ACC112 (cell line): ENCODE results near the gene GOLGA5.
A peak's percentile ranks its signal among the peaks of the same experiment; 100 is the strongest.
"Not testable (repeated sequence)": the region's sequence is repeated elsewhere in the genome, so short reads cannot be mapped to it uniquely, and the experiment has no call there.

Experiments used
- H2AFZ ChIP-seq: fragments of 200-600 bp; sonication (generic); one replicate; pipeline ENCODE4 v1.6.0; 2017; ENCODE audit warnings: antibody characterized with exemption, low read length; ENCODE audit not compliant: unreplicated experiment
- H3K27ac ChIP-seq: fragments of 200-600 bp; sonication (generic); 2 replicates; pipeline ENCODE4 v1.5.1; 2014; ENCODE audit warnings: low read depth, mild to moderate bottlenecking, antibody characterized with exemption, low read length, moderate library complexity
- H3K27me3 ChIP-seq: fragments of 200-600 bp; sonication (generic); 2 replicates; pipeline ENCODE4 v1.6.1; 2014; ENCODE audit warnings: mild to moderate bottlenecking, antibody characterized with exemption, low read length, moderate library complexity, mixed read lengths; ENCODE audit not compliant: insufficient read depth
- H3K36me3 ChIP-seq: fragments of 200-600 bp; sonication (generic); 2 replicates; pipeline ENCODE4 v1.6.1; 2016; ENCODE audit warnings: mild to moderate bottlenecking, antibody characterized with exemption, low read length, moderate library complexity, mixed read lengths; ENCODE audit not compliant: insufficient read depth
- H3K4me1 ChIP-seq: fragments of 200-600 bp; sonication (generic); one replicate; pipeline ENCODE4 v1.6.1; 2016; ENCODE audit warnings: low read length, mixed read lengths; ENCODE audit not compliant: insufficient read depth, unreplicated experiment, control insufficient read depth
- H3K4me3 ChIP-seq: fragments of 200-600 bp; sonication (generic); 2 replicates; pipeline ENCODE4 v1.5.1; 2014; ENCODE audit warnings: mild to moderate bottlenecking, low read depth, low read length
- H3K79me2 ChIP-seq: fragments of 200-600 bp; sonication (generic); one replicate; pipeline ENCODE4 v1.6.0; 2016; ENCODE audit warnings: low read length; ENCODE audit not compliant: control insufficient read depth, unreplicated experiment, insufficient read depth

Gene GOLGA5

GRCh38 chr14:92778868-92779565 lies 15.1 kb upstream of the GOLGA5 start:
- H3K27me3 ChIP-seq, H3K27ac ChIP-seq, H3K79me2 ChIP-seq, H2AFZ ChIP-seq, H3K4me3 ChIP-seq, H3K36me3 ChIP-seq, H3K4me1 ChIP-seq: not testable (repeated sequence)

DNA sequence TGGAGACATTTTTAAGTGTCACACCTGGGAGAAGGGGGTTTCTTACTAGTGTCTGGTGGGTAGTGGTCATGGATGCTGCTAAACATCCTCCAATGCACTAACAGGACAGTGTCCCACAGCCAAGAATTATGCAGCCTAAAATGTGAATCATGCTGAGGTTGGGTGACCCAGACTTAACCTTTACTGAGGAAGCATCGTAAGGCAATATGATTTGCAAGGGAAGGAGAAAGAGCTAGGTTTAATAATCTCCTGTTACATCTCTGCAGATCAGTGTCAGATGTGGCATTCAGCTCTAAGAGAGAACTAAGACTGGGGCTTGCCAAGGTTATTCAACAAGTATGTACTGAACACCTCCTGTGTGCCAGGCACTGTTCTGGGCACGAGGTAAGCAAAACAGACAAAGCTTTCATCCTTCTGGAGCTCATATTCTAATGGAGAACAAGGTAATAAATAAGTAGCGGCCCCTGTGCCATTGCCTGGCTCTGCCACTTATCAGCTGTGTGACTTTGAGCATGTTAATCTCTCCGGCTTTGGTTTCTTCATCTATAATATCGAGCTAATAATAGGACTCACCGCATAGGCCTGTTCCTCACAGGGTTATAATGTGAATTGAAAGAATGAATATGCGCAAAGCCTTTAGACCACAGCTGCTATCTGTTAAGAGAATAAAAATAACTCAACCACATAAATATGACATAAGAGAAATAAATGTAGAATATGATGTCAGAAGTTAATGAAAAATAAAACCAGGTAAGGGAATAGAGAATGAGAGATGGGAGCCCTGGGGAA lies 13.5 kb upstream of the GOLGA5 start:
- H3K27me3 ChIP-seq: no peaks in the 10 kb centered on the region
- H3K4me3 ChIP-seq: no peak overlapping the region
- H3K36me3 ChIP-seq: no peaks in the 10 kb centered on the region
- H3K79me2 ChIP-seq: no peaks in the 10 kb centered on the region
- no peak overlapping the region for H3K27ac ChIP-seq
- no peak overlapping the region for H2AFZ ChIP-seq
- H3K4me1 ChIP-seq: peaks cover 18% of the 10 kb centered on the region

- no peaks in the 10 kb centered on the region for H3K79me2 ChIP-seq
- no peaks in the 10 kb centered on the region for H3K27me3 ChIP-seq
- H3K4me1 ChIP-seq: peaks cover 23% of the 10 kb centered on the region
- H3K36me3 ChIP-seq: no peaks in the 10 kb centered on the region
- no peak overlapping the region for H2AFZ ChIP-seq
- H3K27ac ChIP-seq: no peak overlapping the region
- H3K4me3 ChIP-seq: no peak overlapping the region
These were observed 12.8 kb upstream of the GOLGA5 start for GRCh38 chr14:92781350-92781749.

DNA sequence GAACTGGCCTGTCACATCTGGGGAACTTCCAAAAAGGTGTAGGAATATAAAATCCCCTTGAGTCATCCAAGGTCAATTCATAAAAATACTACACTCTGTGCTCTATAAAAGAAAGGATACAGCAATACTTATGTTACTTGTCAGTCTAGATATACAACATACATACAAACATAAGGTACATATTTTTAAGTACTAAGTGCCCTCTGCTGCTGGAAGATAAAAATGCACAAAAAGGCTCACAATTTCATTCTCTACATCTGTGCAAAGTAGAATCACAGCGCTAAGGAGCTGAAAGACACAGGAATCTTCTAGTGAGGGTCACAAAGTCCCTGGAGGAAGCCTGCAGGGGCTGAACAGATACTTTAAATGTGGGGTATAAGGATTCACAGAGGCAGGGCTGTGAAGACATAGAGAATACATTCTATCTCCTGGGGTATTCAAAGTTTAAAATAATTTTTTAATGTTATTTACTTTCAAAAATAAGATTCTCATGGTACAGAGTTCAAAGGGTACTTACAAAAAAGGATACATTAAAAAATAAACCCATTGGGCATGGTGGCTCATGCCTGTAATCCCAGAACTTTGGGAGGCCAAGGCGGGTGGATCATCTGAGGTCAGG lies 10.2 kb upstream of the GOLGA5 start:
- no peaks in the 10 kb centered on the region; the same call in 1 of the 2 replicates for H3K36me3 ChIP-seq
- no peaks in the 10 kb centered on the region for H3K27me3 ChIP-seq
- peak overlapping the region; percentile 73 for H2AFZ ChIP-seq
- peaks cover 29% of the 10 kb centered on the region for H3K4me1 ChIP-seq
- no peaks in the 10 kb centered on the region for H3K79me2 ChIP-seq
- H3K27ac ChIP-seq: no peak overlapping the region
- no peak overlapping the region for H3K4me3 ChIP-seq

- Histone ChIP-seq H3K4me3 (peak overlapping the region; percentile 66), H3K36me3 (no peaks in the 10 kb centered on the region; the same call in 1 of the 2 replicates), H3K4me1 (peaks cover 21% of the 10 kb centered on the region), H2AFZ (peak overlapping the region; percentile 47), H3K27me3 (no peaks in the 10 kb centered on the region), H3K79me2 (no peaks in the 10 kb centered on the region), H3K27ac (peak overlapping the region; percentile 94)
These were observed 8.3 kb upstream of the GOLGA5 start for GRCh38 chr14:92785667-92786426.

DNA sequence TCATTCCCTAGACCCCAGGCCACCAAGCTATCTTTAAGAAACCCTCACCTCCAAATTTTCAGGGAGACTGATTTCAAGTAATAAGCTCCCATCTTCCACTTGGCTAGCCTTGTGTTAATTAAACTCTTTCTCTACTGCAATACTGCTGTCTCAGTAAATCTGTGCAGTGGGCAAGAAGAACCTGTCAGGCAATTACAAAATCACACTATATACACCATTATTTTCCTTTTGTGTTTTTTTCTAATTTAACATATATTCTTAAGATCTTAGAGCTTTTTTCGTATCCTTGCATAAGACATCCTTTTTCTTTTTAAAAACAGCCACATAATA lies 7.7 kb upstream of the GOLGA5 start:
- Histone ChIP-seq H2AFZ (peak overlapping the region; percentile 44), H3K4me3 (peak overlapping the region; percentile 66), H3K4me1 (peaks cover 19% of the 10 kb centered on the region), H3K36me3 (no peaks in the 10 kb centered on the region; the same call in 1 of the 2 replicates), H3K79me2 (no peaks in the 10 kb centered on the region), H3K27ac (peak overlapping the region; percentile 94), H3K27me3 (no peaks in the 10 kb centered on the region)

- Histone ChIP-seq H3K27ac (no peak overlapping the region), H2AFZ (no peak overlapping the region), H3K4me1 (peaks cover 19% of the 10 kb centered on the region), H3K4me3 (no peak overlapping the region), H3K36me3 (no peaks in the 10 kb centered on the region; the same call in 1 of the 2 replicates), H3K27me3 (no peaks in the 10 kb centered on the region), H3K79me2 (no peaks in the 10 kb centered on the region)
These were observed 6.6 kb upstream of the GOLGA5 start for GRCh38 chr14:92787554-92787953.

- Histone ChIP-seq H3K4me1 (peaks cover 29% of the 10 kb centered on the region), H3K27me3 (no peaks in the 10 kb centered on the region), H3K4me3 (no peak overlapping the region), H2AFZ (no peak overlapping the region), H3K36me3 (no peaks in the 10 kb centered on the region; the same call in 1 of the 2 replicates), H3K27ac (no peak overlapping the region), H3K79me2 (peaks cover 4% of the 10 kb centered on the region)
These were observed 4.5 kb upstream of the GOLGA5 start for GRCh38 chr14:92789457-92790089.

GRCh38 chr14:92792885-92793284 lies 1.2 kb upstream of the GOLGA5 start:
- Histone ChIP-seq H3K4me1 (peaks cover 20% of the 10 kb centered on the region), H3K27ac (0 out of 2 replicates have a peak overlapping the region, but pooled peaks have one; percentile 82), H3K4me3 (peak overlapping the region; percentile 91)

DNA sequence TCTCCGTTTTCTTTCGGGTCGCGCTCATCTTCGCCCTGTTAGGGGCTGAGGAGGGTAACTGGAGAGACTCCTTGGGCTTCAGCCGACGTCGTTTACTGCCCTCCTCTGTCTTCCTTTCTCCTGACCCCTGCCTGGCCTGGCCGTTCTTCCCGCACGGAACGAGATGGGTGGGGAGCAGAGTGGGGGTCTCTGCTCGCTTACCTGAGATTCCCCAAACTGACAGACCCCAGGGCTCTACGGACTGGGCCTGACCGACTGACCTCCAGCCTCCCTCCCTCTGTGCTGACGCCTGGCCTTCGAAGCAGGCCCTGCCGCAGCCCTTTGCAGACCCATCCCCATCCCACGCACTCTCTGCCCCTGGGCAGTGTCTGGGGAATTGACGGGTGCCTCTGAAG lies 439 bp downstream of the GOLGA5 start:
- Histone ChIP-seq H3K36me3 (peaks cover 17% of the 10 kb centered on the region), H3K4me3 (peak overlapping the region; percentile 91), H3K27ac (peak overlapping the region; percentile 74), H2AFZ (peak overlapping the region; percentile 26), H3K27me3 (no peaks in the 10 kb centered on the region), H3K79me2 (peaks cover 44% of the 10 kb centered on the region), H3K4me1 (peaks cover 20% of the 10 kb centered on the region)

More at GRCh38 chr14:92792885-92793284, 1.2 kb upstream of the GOLGA5 start:
- Histone ChIP-seq H2AFZ (peak overlapping the region; percentile 84), H3K27me3 (no peaks in the 10 kb centered on the region), H3K36me3 (peaks cover 8% of the 10 kb centered on the region), H3K79me2 (peaks cover 33% of the 10 kb centered on the region)
